ENCODE results near the gene GSTM5.

DNA sequence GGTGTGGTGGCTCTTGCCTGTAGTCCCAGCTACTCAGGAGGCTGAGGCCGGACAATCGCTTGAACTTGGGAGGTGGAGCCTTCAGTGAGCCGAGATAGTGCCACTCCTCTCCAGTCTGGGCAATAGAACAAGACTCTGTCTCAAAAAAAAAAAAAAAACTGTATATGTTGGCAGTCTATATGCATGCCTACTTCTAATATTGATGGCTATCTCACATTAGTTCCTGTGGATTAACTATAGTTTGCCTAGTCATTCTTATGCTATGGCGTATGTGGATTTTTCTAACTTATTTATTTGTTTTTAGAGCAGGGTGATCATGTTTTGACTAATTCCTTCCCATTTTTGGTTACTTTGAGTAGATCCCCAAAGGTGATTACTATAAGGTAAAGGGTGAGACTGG, 15.0 kb upstream of the GSTM5 start:
- TF ChIP-seq CEBPB (IDR thresholded peaks at IDR 0.05; ENCODE audit: low read depth, low read length) (no peak), POLR2A (IDR thresholded peaks at IDR 0.05; ENCODE audit: low read depth, low read length) (no peak), MAFK (IDR thresholded peaks at IDR 0.05; ENCODE audit: low read depth, low read length) (no peak), FOS (IDR thresholded peaks at IDR 0.05; ENCODE audit: low read depth, low read length) (no peak), MAZ (IDR thresholded peaks at IDR 0.05; ENCODE audit: borderline replicate concordance, low read depth, low read length) (no peak), RFX5 (IDR thresholded peaks at IDR 0.05; ENCODE audit: low read depth, low read length) (no peak), SMC3 (IDR thresholded peaks at IDR 0.05; ENCODE audit: low read depth, low read length) (no peak)
- TF ChIP-seq, protein P1, sequence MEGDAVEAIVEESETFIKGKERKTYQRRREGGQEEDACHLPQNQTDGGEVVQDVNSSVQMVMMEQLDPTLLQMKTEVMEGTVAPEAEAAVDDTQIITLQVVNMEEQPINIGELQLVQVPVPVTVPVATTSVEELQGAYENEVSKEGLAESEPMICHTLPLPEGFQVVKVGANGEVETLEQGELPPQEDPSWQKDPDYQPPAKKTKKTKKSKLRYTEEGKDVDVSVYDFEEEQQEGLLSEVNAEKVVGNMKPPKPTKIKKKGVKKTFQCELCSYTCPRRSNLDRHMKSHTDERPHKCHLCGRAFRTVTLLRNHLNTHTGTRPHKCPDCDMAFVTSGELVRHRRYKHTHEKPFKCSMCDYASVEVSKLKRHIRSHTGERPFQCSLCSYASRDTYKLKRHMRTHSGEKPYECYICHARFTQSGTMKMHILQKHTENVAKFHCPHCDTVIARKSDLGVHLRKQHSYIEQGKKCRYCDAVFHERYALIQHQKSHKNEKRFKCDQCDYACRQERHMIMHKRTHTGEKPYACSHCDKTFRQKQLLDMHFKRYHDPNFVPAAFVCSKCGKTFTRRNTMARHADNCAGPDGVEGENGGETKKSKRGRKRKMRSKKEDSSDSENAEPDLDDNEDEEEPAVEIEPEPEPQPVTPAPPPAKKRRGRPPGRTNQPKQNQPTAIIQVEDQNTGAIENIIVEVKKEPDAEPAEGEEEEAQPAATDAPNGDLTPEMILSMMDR (conservative IDR thresholded peaks at IDR 0.05; ENCODE audit: low read depth, low read length): no peak
- TF ChIP-seq, protein P2, sequence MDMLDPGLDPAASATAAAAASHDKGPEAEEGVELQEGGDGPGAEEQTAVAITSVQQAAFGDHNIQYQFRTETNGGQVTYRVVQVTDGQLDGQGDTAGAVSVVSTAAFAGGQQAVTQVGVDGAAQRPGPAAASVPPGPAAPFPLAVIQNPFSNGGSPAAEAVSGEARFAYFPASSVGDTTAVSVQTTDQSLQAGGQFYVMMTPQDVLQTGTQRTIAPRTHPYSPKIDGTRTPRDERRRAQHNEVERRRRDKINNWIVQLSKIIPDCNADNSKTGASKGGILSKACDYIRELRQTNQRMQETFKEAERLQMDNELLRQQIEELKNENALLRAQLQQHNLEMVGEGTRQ (IDR thresholded peaks at IDR 0.05; ENCODE audit: low read depth, low read length): no peak
- TF ChIP-seq, protein P3, sequence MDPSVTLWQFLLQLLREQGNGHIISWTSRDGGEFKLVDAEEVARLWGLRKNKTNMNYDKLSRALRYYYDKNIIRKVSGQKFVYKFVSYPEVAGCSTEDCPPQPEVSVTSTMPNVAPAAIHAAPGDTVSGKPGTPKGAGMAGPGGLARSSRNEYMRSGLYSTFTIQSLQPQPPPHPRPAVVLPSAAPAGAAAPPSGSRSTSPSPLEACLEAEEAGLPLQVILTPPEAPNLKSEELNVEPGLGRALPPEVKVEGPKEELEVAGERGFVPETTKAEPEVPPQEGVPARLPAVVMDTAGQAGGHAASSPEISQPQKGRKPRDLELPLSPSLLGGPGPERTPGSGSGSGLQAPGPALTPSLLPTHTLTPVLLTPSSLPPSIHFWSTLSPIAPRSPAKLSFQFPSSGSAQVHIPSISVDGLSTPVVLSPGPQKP (IDR thresholded peaks at IDR 0.05; ENCODE audit: borderline replicate concordance, low read depth, low read length): no peak
